Measurements from ENCODE around the gene CFAP68. TPM values are rescaled to one million over a fixed set of nuclear protein-coding genes. Genes with fewer than 3 reads are reported as not detected.
A peak's percentile ranks its signal among the peaks of the same experiment; 100 is the strongest.
"Not testable (repeated sequence)": the region's sequence is repeated elsewhere in the genome, so short reads cannot be mapped to it uniquely, and the experiment has no call there.

The CFAP68 gene
- total RNA-seq, 1 experiment from 2014 or later, result 27.4 TPM

GRCh38 chr11:111878385-111878848, 924 bp upstream of the CFAP68 start:
- ChIA-PET CTCF (interaction anchor here (0.6 to 1.1 kb wide), 3 partner anchors 53 to 199 kb away, joined by 3 to 7 read pairs (median 4); no protein-coding TSS in a partner anchor), POLR2A (ENCODE audit: unreplicated experiment) (interaction anchor here (1.0 kb wide), 1 partner anchor 48 kb away, joined by 4 read pairs; no protein-coding TSS in a partner anchor)
- H3K36me3 ChIP-seq (ENCODE audit: low read depth, low read length), result no peaks in the 10 kb centered on the region
- H4K20me1 ChIP-seq (ENCODE audit: low read length), result no peaks in the 10 kb centered on the region
- no peaks in the 10 kb centered on the region for H3K9me3 ChIP-seq (ENCODE audit: low read length)
- H3K4me1 ChIP-seq (ENCODE audit: insufficient read depth, low read length), result peaks cover 9% of the 10 kb centered on the region
- peak overlapping the region; percentile 79 for H3K27ac ChIP-seq (ENCODE audit: low read length)
- H3K27me3 ChIP-seq (ENCODE audit: low read length), result no peaks in the 10 kb centered on the region
- no peaks in the 10 kb centered on the region for H3K9me2 ChIP-seq (replicated peaks; ENCODE audit: low read length)
- BruUV-seq (replicated peaks), result TSS peak; percentile 75
- peak overlapping the region; percentile 83 for H3K9ac ChIP-seq (ENCODE audit: low read length)
- H3F3A ChIP-seq (ENCODE audit: low read length, unreplicated experiment), result no peaks in the 10 kb centered on the region
- TF ChIP-seq CTCF (conservative IDR thresholded peaks at IDR 0.05; ENCODE audit: low read depth, low read length), result no peak; the same call in 1 of the 2 replicates
- no peak for TF ChIP-seq EZH2phosphoT487 (IDR thresholded peaks at IDR 0.05; ENCODE audit: borderline replicate concordance, low read length)
- no peak for TF ChIP-seq EZH2 (IDR thresholded peaks at IDR 0.05; ENCODE audit: low read length, unreplicated experiment)
- peak overlapping the region; percentile 96 for H2AFZ ChIP-seq (ENCODE audit: low read length)
- intact Hi-C loops (cut with micrococcal nuclease), result loop anchor here (1.0 to 5.0 kb wide), 4 partner anchors 104 to 278 kb away; partner anchors contain the start of genes NKAPD1, PIH1D2, SDHD and TIMM8B
- H3K4me2 ChIP-seq (ENCODE audit: low read length), result peak overlapping the region; percentile 92
- no peaks in the 10 kb centered on the region for H3K79me2 ChIP-seq (ENCODE audit: low read length)
- DNase-seq (peak; percentile 45), ATAC-seq (peak; percentile 25)
- H3K4me3 ChIP-seq (ENCODE audit: low read length), result peak overlapping the region; percentile 80

GRCh38 chr11:111879637-111879960, 258 bp downstream of the CFAP68 start:
- peak overlapping the region; percentile 83 for H3K9ac ChIP-seq (ENCODE audit: low read length)
- H3K9me2 ChIP-seq (replicated peaks; ENCODE audit: low read length), result no peaks in the 10 kb centered on the region
- H3K4me3 ChIP-seq (ENCODE audit: low read length), result peak overlapping the region; percentile 80
- peak overlapping the region; percentile 79 for H3K27ac ChIP-seq (ENCODE audit: low read length)
- no peaks in the 10 kb centered on the region for H3K79me2 ChIP-seq (ENCODE audit: low read length)
- no peaks in the 10 kb centered on the region for H4K20me1 ChIP-seq (ENCODE audit: low read length)
- TF ChIP-seq EZH2 (IDR thresholded peaks at IDR 0.05; ENCODE audit: low read length, unreplicated experiment) (no peak), EZH2phosphoT487 (IDR thresholded peaks at IDR 0.05; ENCODE audit: borderline replicate concordance, low read length) (no peak), CTCF (conservative IDR thresholded peaks at IDR 0.05; ENCODE audit: low read depth, low read length) (no peak)
- TSS peak; percentile 91 for BruUV-seq (replicated peaks)
- peaks cover 9% of the 10 kb centered on the region for H3K4me1 ChIP-seq (ENCODE audit: insufficient read depth, low read length)
- H3K36me3 ChIP-seq (ENCODE audit: low read depth, low read length), result no peaks in the 10 kb centered on the region
- CTCF ChIA-PET, result no interaction called here
- ATAC-seq (no peak), DNase-seq (no peak)
- peak overlapping the region; percentile 92 for H3K4me2 ChIP-seq (ENCODE audit: low read length)
- H3K27me3 ChIP-seq (ENCODE audit: low read length), result no peaks in the 10 kb centered on the region
- H2AFZ ChIP-seq (ENCODE audit: low read length), result peak overlapping the region; percentile 96
- POLR2A ChIA-PET (ENCODE audit: unreplicated experiment), result no interaction called here
- no peaks in the 10 kb centered on the region for H3F3A ChIP-seq (ENCODE audit: low read length, unreplicated experiment)
- H3K9me3 ChIP-seq (ENCODE audit: low read length), result no peaks in the 10 kb centered on the region
- intact Hi-C loops (cut with micrococcal nuclease), result loop anchor here (1.0 to 5.0 kb wide), 5 partner anchors 47 to 277 kb away; partner anchors contain the start of genes NKAPD1, PIH1D2, SDHD and TIMM8B

- H2AFZ ChIP-seq (ENCODE audit: low read length), result no peak overlapping the region
- no peak overlapping the region for H3K27ac ChIP-seq (ENCODE audit: low read length)
- CTCF ChIA-PET, result interaction anchor here (1.3 kb wide), 1 partner anchor 12 kb away, joined by 5 read pairs; no protein-coding TSS in a partner anchor
- no peak overlapping the region for H3K4me2 ChIP-seq (ENCODE audit: low read length)
- no peaks in the 10 kb centered on the region for H3K79me2 ChIP-seq (ENCODE audit: low read length)
- no peak for TF ChIP-seq EZH2 (IDR thresholded peaks at IDR 0.05; ENCODE audit: low read length, unreplicated experiment)
- TF ChIP-seq EZH2phosphoT487 (IDR thresholded peaks at IDR 0.05; ENCODE audit: borderline replicate concordance, low read length), result no peak
- no peak for TF ChIP-seq CTCF (conservative IDR thresholded peaks at IDR 0.05; ENCODE audit: low read depth, low read length)
- ATAC-seq (no peak), DNase-seq (no peak)
- no peaks in the 10 kb centered on the region for H4K20me1 ChIP-seq (ENCODE audit: low read length)
- H3K9ac ChIP-seq (ENCODE audit: low read length), result no peak overlapping the region
- no peaks in the 10 kb centered on the region for H3K27me3 ChIP-seq (ENCODE audit: low read length)
- peaks cover 9% of the 10 kb centered on the region for H3K4me1 ChIP-seq (ENCODE audit: insufficient read depth, low read length)
- BruUV-seq (replicated peaks), result no TSS peak
- H3K9me2 ChIP-seq (replicated peaks; ENCODE audit: low read length), result no peaks in the 10 kb centered on the region
- no peak overlapping the region for H3K4me3 ChIP-seq (ENCODE audit: low read length)
- H3K9me3 ChIP-seq (ENCODE audit: low read length), result no peaks in the 10 kb centered on the region
- POLR2A ChIA-PET (ENCODE audit: unreplicated experiment), result no interaction called here
- intact Hi-C loops (cut with micrococcal nuclease), result no loop called here
- H3F3A ChIP-seq (ENCODE audit: low read length, unreplicated experiment), result no peaks in the 10 kb centered on the region
- H3K36me3 ChIP-seq (ENCODE audit: low read depth, low read length), result no peaks in the 10 kb centered on the region
Measured at GRCh38 chr11:111882202-111882601, 2.9 kb downstream of the CFAP68 start.

GRCh38 chr11:111885053-111885452, 5.7 kb downstream of the CFAP68 start:
- H3K9me2 ChIP-seq (replicated peaks; ENCODE audit: low read length); H3K4me3 ChIP-seq (ENCODE audit: low read length); POLR2A ChIA-PET (ENCODE audit: unreplicated experiment); H3K36me3 ChIP-seq (ENCODE audit: low read depth, low read length); intact Hi-C loops (cut with micrococcal nuclease); H3K9me3 ChIP-seq (ENCODE audit: low read length); DNase-seq; H3K9ac ChIP-seq (ENCODE audit: low read length); BruUV-seq (replicated peaks); H3K27me3 ChIP-seq (ENCODE audit: low read length); H2AFZ ChIP-seq (ENCODE audit: low read length); H3K4me1 ChIP-seq (ENCODE audit: insufficient read depth, low read length); H3F3A ChIP-seq (ENCODE audit: low read length, unreplicated experiment); H3K27ac ChIP-seq (ENCODE audit: low read length); H3K4me2 ChIP-seq (ENCODE audit: low read length); H3K79me2 ChIP-seq (ENCODE audit: low read length); ATAC-seq; H4K20me1 ChIP-seq (ENCODE audit: low read length); CTCF ChIA-PET: not testable (repeated sequence)

All from PC-3 (cell line).